Stomach smooth muscle (tissue), 2 donors: ENCODE measurements around the gene PLAAT5.

Source experiments
- H3K27ac ChIP-seq: one replicate; pipeline ENCODE4 v1.7.0; 2013; ENCODE audit warnings: mild to moderate bottlenecking, low read length, inconsistent platforms
- H3K27me3 ChIP-seq, 2 donors: one replicate each; pipeline ENCODE4 v1.7.0; 2013; ENCODE audit warnings: low read length in 2 of 2; ENCODE audit not compliant: insufficient read depth in 2 of 2, control insufficient read depth in 1 of 2
- H3K36me3 ChIP-seq, 2 donors: one replicate each; pipeline ENCODE4 v1.7.0; 2013; ENCODE audit warnings: low read length in 2 of 2; ENCODE audit not compliant: control insufficient read depth in 2 of 2, insufficient read depth in 2 of 2
- H3K4me1 ChIP-seq: one replicate; pipeline ENCODE4 v1.7.0; 2013; ENCODE audit warnings: low read length; ENCODE audit not compliant: control insufficient read depth, insufficient read depth
- H3K4me3 ChIP-seq, 2 donors: one replicate each; pipeline ENCODE4 v1.7.0; 2013; ENCODE audit warnings: low read length in 2 of 2
- H3K9ac ChIP-seq, 2 donors: one replicate each; pipeline ENCODE4 v1.7.0; 2013; ENCODE audit warnings: low read length in 2 of 2, mild to moderate bottlenecking in 1 of 2
- H3K9me3 ChIP-seq, 2 donors: one replicate each; pipeline ENCODE4 v1.7.0; 2013; ENCODE audit warnings: low read length in 2 of 2; ENCODE audit not compliant: control insufficient read depth in 2 of 2
- donor health status: healthy.
- donor health status: Pancreatic carcinoma.

Gene PLAAT5

GRCh38 chr11:63512816-63513215 lies 21.8 kb upstream of the PLAAT5 start:
- H3K9me3 ChIP-seq = no peaks in the 10 kb centered on the region
- no peak overlapping the region for H3K27ac ChIP-seq
- H3K4me1 ChIP-seq = peaks cover 5% of the 10 kb centered on the region
- H3K4me3 ChIP-seq = no peak overlapping the region
- no peak overlapping the region for H3K9ac ChIP-seq
- H3K36me3 ChIP-seq = no peaks in the 10 kb centered on the region
- no peaks in the 10 kb centered on the region for H3K27me3 ChIP-seq

- H3K27me3 ChIP-seq = no peaks in the 10 kb centered on the region
- peaks cover 5% of the 10 kb centered on the region for H3K4me1 ChIP-seq
- no peak overlapping the region for H3K9ac ChIP-seq
- H3K9me3 ChIP-seq = no peaks in the 10 kb centered on the region
- no peak overlapping the region for H3K4me3 ChIP-seq
- H3K36me3 ChIP-seq = no peaks in the 10 kb centered on the region
- H3K27ac ChIP-seq = no peak overlapping the region
Measured at GRCh38 chr11:63511048-63511748, 20.2 kb upstream of the PLAAT5 start.

- no peaks in the 10 kb centered on the region for H3K27me3 ChIP-seq
- H3K9ac ChIP-seq = no peak overlapping the region
- no peak overlapping the region for H3K4me3 ChIP-seq
- H3K9me3 ChIP-seq = no peaks in the 10 kb centered on the region
- no peaks in the 10 kb centered on the region for H3K36me3 ChIP-seq
- H3K4me1 ChIP-seq = peaks cover 5% of the 10 kb centered on the region
- no peak overlapping the region for H3K27ac ChIP-seq
Measured at GRCh38 chr11:63510360-63511047, 19.5 kb upstream of the PLAAT5 start.

- peaks cover 12% of the 10 kb centered on the region for H3K4me1 ChIP-seq
- no peaks in the 10 kb centered on the region for H3K9me3 ChIP-seq
- no peaks in the 10 kb centered on the region for H3K27me3 ChIP-seq
- H3K4me3 ChIP-seq = no peak overlapping the region
- H3K9ac ChIP-seq = no peak overlapping the region
- H3K36me3 ChIP-seq = no peaks in the 10 kb centered on the region
- no peak overlapping the region for H3K27ac ChIP-seq
Measured at GRCh38 chr11:63508745-63509144, 17.8 kb upstream of the PLAAT5 start.

DNA sequence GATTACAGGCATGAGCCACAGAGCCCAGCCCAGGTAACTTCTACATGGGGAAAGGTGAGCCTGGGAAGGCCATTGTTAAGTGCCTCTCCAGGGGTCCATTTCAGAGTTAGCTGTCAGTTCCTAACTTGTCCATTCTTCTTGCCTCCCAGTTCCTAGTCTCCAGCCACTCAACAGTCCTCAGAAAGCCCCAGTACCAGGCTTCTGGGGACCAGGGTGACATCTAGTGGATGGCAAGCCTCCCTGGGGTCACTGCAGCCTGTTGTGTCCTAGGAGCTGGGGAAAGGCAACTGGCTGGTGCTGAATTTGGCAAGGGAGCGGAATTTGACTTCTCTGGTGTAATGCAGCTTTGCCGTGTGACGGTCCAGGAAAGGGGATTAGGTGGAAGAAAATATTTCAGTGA lies 17.0 kb upstream of the PLAAT5 start:
- no peak overlapping the region for H3K4me3 ChIP-seq
- no peaks in the 10 kb centered on the region for H3K9me3 ChIP-seq
- no peak overlapping the region for H3K9ac ChIP-seq
- no peaks in the 10 kb centered on the region for H3K36me3 ChIP-seq
- H3K4me1 ChIP-seq = peaks cover 12% of the 10 kb centered on the region
- no peak overlapping the region for H3K27ac ChIP-seq
- H3K27me3 ChIP-seq = no peaks in the 10 kb centered on the region

DNA sequence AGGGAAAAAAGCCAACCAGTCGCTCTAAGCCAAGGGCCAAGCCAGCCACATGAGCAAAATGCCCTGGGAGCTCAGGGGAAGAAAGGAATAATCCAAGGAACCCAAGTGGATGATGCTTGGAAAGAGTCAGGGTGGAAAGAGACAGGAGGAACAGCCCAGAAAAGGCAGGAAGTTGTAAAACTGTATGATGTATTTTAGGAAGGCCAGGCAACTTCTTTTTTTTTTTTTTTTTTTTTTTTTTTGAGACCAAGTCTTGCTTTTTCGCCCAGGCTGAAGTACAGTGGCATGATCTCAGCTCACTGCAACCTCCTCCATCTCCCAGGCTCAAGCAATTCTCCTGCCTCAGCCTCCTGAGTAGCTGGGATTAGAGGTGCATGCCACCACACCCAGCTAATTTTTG lies 16.5 kb upstream of the PLAAT5 start:
- Histone ChIP-seq H3K9ac (no peak overlapping the region), H3K4me3 (no peak overlapping the region), H3K36me3 (no peaks in the 10 kb centered on the region), H3K27ac (no peak overlapping the region), H3K9me3 (no peaks in the 10 kb centered on the region), H3K4me1 (peaks cover 12% of the 10 kb centered on the region), H3K27me3 (no peaks in the 10 kb centered on the region)

DNA sequence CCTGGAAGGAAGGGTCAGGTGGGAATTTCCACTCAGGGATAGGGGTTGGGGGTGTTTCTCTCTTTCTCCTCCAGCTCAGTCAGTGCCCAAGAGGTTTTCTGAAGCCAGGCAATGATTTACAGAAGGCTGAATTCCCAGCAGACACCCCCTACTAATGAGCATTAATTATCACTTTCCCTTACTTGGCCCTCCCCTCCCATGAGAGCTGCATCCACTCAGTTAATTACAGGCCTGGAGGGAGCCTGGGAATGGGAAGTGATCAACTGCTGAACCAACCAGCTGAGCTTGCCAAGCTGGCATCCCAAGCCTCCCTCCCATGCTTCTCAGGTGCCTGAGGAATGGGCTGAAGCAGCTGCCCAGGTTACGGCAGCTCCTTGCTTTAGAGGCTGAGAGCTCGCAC lies 15.9 kb upstream of the PLAAT5 start:
- Histone ChIP-seq H3K4me1 (peaks cover 12% of the 10 kb centered on the region), H3K27ac (no peak overlapping the region), H3K4me3 (no peak overlapping the region), H3K9ac (no peak overlapping the region), H3K36me3 (no peaks in the 10 kb centered on the region), H3K9me3 (no peaks in the 10 kb centered on the region), H3K27me3 (no peaks in the 10 kb centered on the region)

GRCh38 chr11:63505857-63506528 lies 15.0 kb upstream of the PLAAT5 start, which contains the start of gene LGALS12:
Gene LGALS12 (plus strand): TSS chr11:63506084. CDS start chr11:63506459, 375 bp downstream.
- Histone ChIP-seq H3K9me3 (no peaks in the 10 kb centered on the region), H3K36me3 (no peaks in the 10 kb centered on the region), H3K9ac (no peak within 1 kb of the TSS), H3K4me3 (no peak within 1 kb of the TSS), H3K4me1 (peaks cover 12% of the 10 kb centered on the region), H3K27ac (no peak within 1 kb of the TSS), H3K27me3 (no peaks in the 10 kb centered on the region)

- Histone ChIP-seq H3K9me3 (peaks cover under 1 to 8% of the 10 kb centered on the region in 2 donors), H3K9ac (no peak overlapping the region), H3K27me3 (no peaks in the 10 kb centered on the region), H3K4me3 (no peak overlapping the region), H3K4me1 (peaks cover 7% of the 10 kb centered on the region), H3K27ac (no peak overlapping the region), H3K36me3 (no peaks in the 10 kb centered on the region)
Measured at GRCh38 chr11:63504933-63505586, 14.1 kb upstream of the PLAAT5 start.

DNA sequence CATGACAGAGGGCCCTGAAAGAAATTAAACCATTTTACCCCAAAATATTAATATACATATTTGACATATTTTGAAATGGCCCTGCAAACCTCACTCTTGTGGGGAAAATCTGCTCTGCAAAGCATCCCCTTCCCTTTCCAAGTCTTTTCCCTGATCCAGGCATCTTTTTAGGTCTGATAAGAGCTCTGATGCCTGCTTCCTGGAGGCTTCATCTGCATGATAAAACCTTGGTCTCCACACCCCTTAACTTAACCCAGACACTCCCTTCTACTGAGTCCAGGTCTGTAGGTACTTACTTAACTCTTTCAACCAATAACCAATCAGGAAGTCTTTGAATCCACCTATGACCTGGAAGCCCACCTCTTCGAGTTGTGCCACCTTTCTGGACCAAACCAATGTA lies 13.1 kb upstream of the PLAAT5 start:
- Histone ChIP-seq H3K4me3 (no peak overlapping the region), H3K9ac (no peak overlapping the region), H3K27me3 (no peaks in the 10 kb centered on the region), H3K36me3 (no peaks in the 10 kb centered on the region), H3K27ac (no peak overlapping the region), H3K4me1 (peaks cover 7% of the 10 kb centered on the region), H3K9me3 (peaks cover 5 to 11% of the 10 kb centered on the region in 2 donors)
